Measurements from ENCODE around the gene PXT1. TPM values are rescaled to one million over a fixed set of nuclear protein-coding genes. Genes with fewer than 3 reads are reported as not detected.
"Not testable (repeated sequence)": the region's sequence is repeated elsewhere in the genome, so short reads cannot be mapped to it uniquely, and the experiment has no call there.

Gene PXT1
- polyA plus RNA-seq, 3 donors: 0.13 to 0.31 (median 0.24) TPM

GRCh38 chr6:36367743-36368142 is 74.9 kb downstream of the PXT1 start:
- Mint-ChIP-seq H3K4me1 (peaks cover 54% of the 10 kb centered on the region), H3K27ac (no peak overlapping the region), H3K4me3 (no peak overlapping the region), H3K36me3 (peaks cover 6 to 23% of the 10 kb centered on the region in 2 donors), H3K27me3 (ENCODE audit: low read depth in 3 of 3) (peaks cover 2 to 6% (median 5%) of the 10 kb centered on the region in 3 donors), H3K9me3 (no peaks in the 10 kb centered on the region)
- no peak for DNase-seq
- WGBS (ENCODE audit: insufficient coverage): no CpG with 5 or more reads among the region's 3 CpGs
- Histone ChIP-seq H2AFZ (ENCODE audit: insufficient read depth, low read depth, low read length, poor library complexity, severe bottlenecking) (no peak overlapping the region), H3K9me3 (replicated peaks in 1 of 2; ENCODE audit: control insufficient read depth in 1 of 2, insufficient read depth in 1 of 2, low read length in 2 of 2) (no peaks in the 10 kb centered on the region), H3K36me3 (replicated peaks in 1 of 2; ENCODE audit: control insufficient read depth in 1 of 2, insufficient read depth in 2 of 2, low read length in 2 of 2) (no peaks in the 10 kb centered on the region), H3K4me1 (ENCODE audit: control insufficient read depth in 1 of 2, insufficient read depth in 2 of 2, low read length in 2 of 2) (peaks cover 52 to 60% of the 10 kb centered on the region in 2 donors), H3K27ac (ENCODE audit: low read depth in 1 of 2, low read length in 2 of 2) (no peak overlapping the region), H4K20me1 (ENCODE audit: insufficient read depth, low read length) (no peaks in the 10 kb centered on the region), H3K27me3 (ENCODE audit: control insufficient read depth in 2 of 2, insufficient read depth in 2 of 2, low read length in 2 of 2) (no peaks in the 10 kb centered on the region), H3K4me3 (replicated peaks in 1 of 3; ENCODE audit: low read depth in 2 of 3, low read length in 3 of 3) (no peak overlapping the region), H3K79me2 (ENCODE audit: insufficient read depth, low read length) (no peaks in the 10 kb centered on the region), H3K4me2 (replicated peaks; ENCODE audit: extremely low read depth, low read length, poor library complexity, severe bottlenecking) (no peak overlapping the region), H3K9ac (ENCODE audit: insufficient read depth, low read length, poor library complexity, severe bottlenecking) (no peak overlapping the region)
- no peak for TF ChIP-seq CTCF (IDR thresholded peaks at IDR 0.05)
- intact Hi-C loops (cut with micrococcal nuclease): loop anchor here (5.0 to 10.0 kb wide), 2 partner anchors 65 to 243 kb away; no protein-coding TSS in a partner anchor

- peaks cover 55% of the 10 kb centered on the region for H3K4me1 Mint-ChIP-seq
- 85% methylated on average over 9 of the region's 19 CpGs for WGBS (ENCODE audit: insufficient coverage)
- H3K4me3 Mint-ChIP-seq: no peak overlapping the region
- Histone ChIP-seq H4K20me1 (ENCODE audit: insufficient read depth, low read length) (no peaks in the 10 kb centered on the region), H3K4me3 (replicated peaks in 1 of 3; ENCODE audit: low read depth in 2 of 3, low read length in 3 of 3) (no peak overlapping the region), H3K9me3 (replicated peaks in 1 of 2; ENCODE audit: control insufficient read depth in 1 of 2, insufficient read depth in 1 of 2, low read length in 2 of 2) (no peaks in the 10 kb centered on the region), H3K4me2 (replicated peaks; ENCODE audit: extremely low read depth, low read length, poor library complexity, severe bottlenecking) (no peak overlapping the region), H3K36me3 (replicated peaks in 1 of 2; ENCODE audit: control insufficient read depth in 1 of 2, insufficient read depth in 2 of 2, low read length in 2 of 2) (no peaks in the 10 kb centered on the region), H3K9ac (ENCODE audit: insufficient read depth, low read length, poor library complexity, severe bottlenecking) (no peak overlapping the region), H2AFZ (ENCODE audit: insufficient read depth, low read depth, low read length, poor library complexity, severe bottlenecking) (no peak overlapping the region), H3K4me1 (ENCODE audit: control insufficient read depth in 1 of 2, insufficient read depth in 2 of 2, low read length in 2 of 2) (peaks cover 54 to 66% of the 10 kb centered on the region in 2 donors), H3K27ac (ENCODE audit: low read depth in 1 of 2, low read length in 2 of 2) (no peak overlapping the region), H3K79me2 (ENCODE audit: insufficient read depth, low read length) (no peaks in the 10 kb centered on the region), H3K27me3 (ENCODE audit: control insufficient read depth in 2 of 2, insufficient read depth in 2 of 2, low read length in 2 of 2) (no peaks in the 10 kb centered on the region)
- intact Hi-C loops (cut with micrococcal nuclease): loop anchor here (5.0 to 10.0 kb wide), 2 partner anchors 63 to 240 kb away; no protein-coding TSS in a partner anchor
- peaks cover 3 to 7% of the 10 kb centered on the region in 2 donors for H3K36me3 Mint-ChIP-seq
- H3K9me3 Mint-ChIP-seq: no peaks in the 10 kb centered on the region
- peaks cover 0 to 1% (median 1%) of the 10 kb centered on the region in 3 donors for H3K27me3 Mint-ChIP-seq (ENCODE audit: low read depth in 3 of 3)
- peak overlapping the region in 4 of 7 donors; percentile 26 to 77 (median 54) for H3K27ac Mint-ChIP-seq
- no peak for TF ChIP-seq CTCF (IDR thresholded peaks at IDR 0.05)
- DNase-seq: peak; percentile 60 to 85 (median 61)
Observed at GRCh38 chr6:36364669-36365479, 77.8 kb downstream of the PXT1 start.

GRCh38 chr6:36364061-36364635 is 78.5 kb downstream of the PXT1 start:
- H2AFZ ChIP-seq (ENCODE audit: insufficient read depth, low read depth, low read length, poor library complexity, severe bottlenecking); H4K20me1 ChIP-seq (ENCODE audit: insufficient read depth, low read length); H3K9me3 Mint-ChIP-seq; H3K36me3 ChIP-seq (replicated peaks in 1 of 2; ENCODE audit: control insufficient read depth in 1 of 2, insufficient read depth in 2 of 2, low read length in 2 of 2); H3K27me3 Mint-ChIP-seq (ENCODE audit: low read depth in 3 of 3); DNase-seq; H3K4me3 Mint-ChIP-seq; H3K27me3 ChIP-seq (ENCODE audit: control insufficient read depth in 2 of 2, insufficient read depth in 2 of 2, low read length in 2 of 2); H3K27ac Mint-ChIP-seq; H3K9me3 ChIP-seq (replicated peaks in 1 of 2; ENCODE audit: control insufficient read depth in 1 of 2, insufficient read depth in 1 of 2, low read length in 2 of 2); H3K27ac ChIP-seq (ENCODE audit: low read depth in 1 of 2, low read length in 2 of 2); H3K4me2 ChIP-seq (replicated peaks; ENCODE audit: extremely low read depth, low read length, poor library complexity, severe bottlenecking); H3K4me3 ChIP-seq (replicated peaks in 1 of 3; ENCODE audit: low read depth in 2 of 3, low read length in 3 of 3); H3K79me2 ChIP-seq (ENCODE audit: insufficient read depth, low read length); H3K9ac ChIP-seq (ENCODE audit: insufficient read depth, low read length, poor library complexity, severe bottlenecking); H3K36me3 Mint-ChIP-seq: not testable (repeated sequence)
- peaks cover 48% of the 10 kb centered on the region for H3K4me1 Mint-ChIP-seq
- intact Hi-C loops (cut with micrococcal nuclease): loop anchor here in 1 of 2 donors (10.0 kb wide), 1 partner anchor 239 kb away; no protein-coding TSS in a partner anchor
- WGBS (ENCODE audit: insufficient coverage): 100% methylated on average over 19 of the region's 34 CpGs
- peaks cover 46 to 59% of the 10 kb centered on the region in 2 donors for H3K4me1 ChIP-seq (ENCODE audit: control insufficient read depth in 1 of 2, insufficient read depth in 2 of 2, low read length in 2 of 2)
